Tibial nerve (tissue), 4 donors: ENCODE results near the gene CWF19L1.

Source experiments
- EP300 ChIP-seq, 2 donors: sonication (generic); formaldehyde crosslinking; IDR thresholded peaks; one replicate each; pipeline ENCODE4 v1.6.1; 2017; ENCODE audit warnings: antibody characterized with exemption in 2 of 2, mild to moderate bottlenecking in 1 of 2
- POLR2A ChIP-seq, 2 donors: fragments of 450-650 bp; IDR thresholded peaks; one replicate each; pipeline ENCODE4 v1.6.1; 2017; ENCODE audit warnings: antibody characterized with exemption in 2 of 2, mild to moderate bottlenecking in 2 of 2, moderate library complexity in 2 of 2
- TF ChIP-seq, protein P1 (sequence below), 5 experiments: fragments of 200-600 bp in 3 of 5; fragments of 450-650 bp in 2 of 5; sonication (generic) in 3 of 5; IDR thresholded peaks; one replicate each; pipeline ENCODE4 v1.5.1; 2016 to 2019; ENCODE audit warnings: antibody characterized with exemption in 5 of 5, mild to moderate bottlenecking in 3 of 5, moderate library complexity in 2 of 5

DNA sequence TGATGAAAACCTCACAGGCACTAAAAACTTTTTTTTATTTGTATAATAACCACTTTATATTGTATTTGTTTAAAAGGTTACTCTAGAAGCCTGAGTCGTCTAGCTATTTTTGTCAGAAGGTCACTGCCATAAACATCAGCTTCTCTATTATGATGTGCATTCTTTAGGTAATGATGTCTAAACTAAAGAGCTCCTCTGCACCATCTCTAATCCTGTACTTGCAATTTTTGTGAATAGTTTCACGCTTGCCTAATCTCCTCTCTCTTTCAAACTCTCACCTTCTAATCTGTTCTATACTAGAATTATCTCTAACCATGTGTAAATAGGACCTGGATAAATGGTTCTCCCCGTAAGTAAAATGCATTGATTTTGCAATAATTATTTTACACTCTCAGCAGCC, 27.6 kb downstream of the CWF19L1 start:
- TF ChIP-seq, protein P1, sequence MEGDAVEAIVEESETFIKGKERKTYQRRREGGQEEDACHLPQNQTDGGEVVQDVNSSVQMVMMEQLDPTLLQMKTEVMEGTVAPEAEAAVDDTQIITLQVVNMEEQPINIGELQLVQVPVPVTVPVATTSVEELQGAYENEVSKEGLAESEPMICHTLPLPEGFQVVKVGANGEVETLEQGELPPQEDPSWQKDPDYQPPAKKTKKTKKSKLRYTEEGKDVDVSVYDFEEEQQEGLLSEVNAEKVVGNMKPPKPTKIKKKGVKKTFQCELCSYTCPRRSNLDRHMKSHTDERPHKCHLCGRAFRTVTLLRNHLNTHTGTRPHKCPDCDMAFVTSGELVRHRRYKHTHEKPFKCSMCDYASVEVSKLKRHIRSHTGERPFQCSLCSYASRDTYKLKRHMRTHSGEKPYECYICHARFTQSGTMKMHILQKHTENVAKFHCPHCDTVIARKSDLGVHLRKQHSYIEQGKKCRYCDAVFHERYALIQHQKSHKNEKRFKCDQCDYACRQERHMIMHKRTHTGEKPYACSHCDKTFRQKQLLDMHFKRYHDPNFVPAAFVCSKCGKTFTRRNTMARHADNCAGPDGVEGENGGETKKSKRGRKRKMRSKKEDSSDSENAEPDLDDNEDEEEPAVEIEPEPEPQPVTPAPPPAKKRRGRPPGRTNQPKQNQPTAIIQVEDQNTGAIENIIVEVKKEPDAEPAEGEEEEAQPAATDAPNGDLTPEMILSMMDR (IDR thresholded peaks at IDR 0.05), result no peak
- no peak for TF ChIP-seq EP300 (IDR thresholded peaks at IDR 0.05)
- TF ChIP-seq POLR2A (IDR thresholded peaks at IDR 0.05), result no peak
